ENCODE measurements around the gene VGLL1.

Gene VGLL1, protein sequence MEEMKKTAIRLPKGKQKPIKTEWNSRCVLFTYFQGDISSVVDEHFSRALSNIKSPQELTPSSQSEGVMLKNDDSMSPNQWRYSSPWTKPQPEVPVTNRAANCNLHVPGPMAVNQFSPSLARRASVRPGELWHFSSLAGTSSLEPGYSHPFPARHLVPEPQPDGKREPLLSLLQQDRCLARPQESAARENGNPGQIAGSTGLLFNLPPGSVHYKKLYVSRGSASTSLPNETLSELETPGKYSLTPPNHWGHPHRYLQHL

DNA sequence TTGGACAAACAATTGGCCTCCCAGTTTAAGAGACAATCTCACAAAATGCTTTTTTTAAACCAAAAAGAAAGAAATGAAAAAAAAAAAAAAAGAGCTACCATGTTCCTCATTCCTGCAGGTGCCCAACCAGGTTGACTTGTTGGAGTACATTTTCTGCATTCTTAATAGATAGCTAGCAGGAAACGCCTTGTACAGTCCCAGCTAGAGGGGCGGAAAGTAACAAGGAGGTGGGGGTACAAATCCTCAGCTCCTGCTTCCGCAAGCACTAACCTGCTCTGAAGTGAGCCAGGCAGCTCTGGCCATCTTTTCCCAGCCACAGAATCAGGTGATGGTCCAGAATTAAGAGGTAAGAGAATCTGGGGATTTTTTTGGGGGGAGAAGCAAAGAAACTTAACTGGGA, at the start of gene VGLL1:
VGLL1 (plus strand) TSS at position 265 of the 400 bp plus-strand sequence. CDS start 3,806 bp downstream, outside the sequence.
- DNase-seq = no peak

DNA sequence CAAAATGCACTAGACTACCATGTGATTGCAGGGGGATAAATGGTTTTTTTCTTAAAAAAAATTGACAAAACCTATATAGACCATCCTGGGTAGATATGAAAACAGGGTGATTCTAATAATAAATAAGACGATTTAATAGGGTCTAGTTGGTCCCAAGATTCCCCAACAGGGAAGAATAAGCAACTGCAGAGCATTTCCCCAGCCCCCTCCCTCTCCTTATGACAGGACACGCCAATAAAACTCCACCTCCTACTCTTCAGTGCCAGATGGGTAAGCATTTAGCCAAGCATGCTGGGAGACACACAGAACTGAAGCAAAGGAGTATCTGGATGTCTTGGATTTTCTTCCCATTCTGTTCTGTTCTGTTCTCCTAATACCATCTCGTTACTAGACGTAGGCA, 44.4 kb upstream of the VGLL1 start, which contains the start of gene BRS3:
BRS3 (plus strand) TSS at position 301 of the 400 bp plus-strand sequence. CDS start 168 bp downstream, outside the sequence.
- DNase-seq = no peak

- DNase-seq = no peak
Observed at GRCh38 chrX:136488706-136489105, 43.3 kb upstream of the VGLL1 start.

DNA sequence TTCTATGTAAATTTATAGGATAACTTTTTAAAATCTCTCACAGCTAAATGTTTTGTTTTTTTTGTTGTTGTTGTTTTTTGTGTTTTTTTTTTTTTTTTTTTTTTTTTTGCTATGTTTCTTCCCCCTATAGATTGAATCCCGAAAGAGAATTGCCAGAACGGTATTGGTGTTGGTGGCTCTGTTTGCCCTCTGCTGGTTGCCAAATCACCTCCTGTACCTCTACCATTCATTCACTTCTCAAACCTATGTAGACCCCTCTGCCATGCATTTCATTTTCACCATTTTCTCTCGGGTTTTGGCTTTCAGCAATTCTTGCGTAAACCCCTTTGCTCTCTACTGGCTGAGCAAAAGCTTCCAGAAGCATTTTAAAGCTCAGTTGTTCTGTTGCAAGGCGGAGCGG, 40.2 kb upstream of the VGLL1 start:
- DNase-seq = no peak

DNA sequence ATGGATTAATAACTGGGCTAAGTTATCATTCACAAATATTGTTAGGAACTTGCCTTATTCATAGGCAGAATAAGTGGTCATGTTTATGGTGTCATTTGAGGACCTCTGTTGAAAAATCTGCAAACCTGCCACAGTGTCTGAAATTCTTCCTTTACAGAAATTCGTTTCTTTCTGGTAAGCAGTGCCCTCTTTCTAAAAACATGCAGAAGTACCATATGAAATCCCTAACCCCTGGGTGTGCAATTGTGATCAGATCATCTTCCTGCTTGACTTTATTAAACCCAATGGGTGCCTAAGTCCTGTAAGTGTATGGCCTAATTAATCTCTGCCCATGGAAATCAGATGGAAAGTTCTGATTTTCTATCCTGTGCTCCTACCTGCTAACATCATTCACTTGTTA, 39.0 kb upstream of the VGLL1 start:
- DNase-seq = no peak

DNA sequence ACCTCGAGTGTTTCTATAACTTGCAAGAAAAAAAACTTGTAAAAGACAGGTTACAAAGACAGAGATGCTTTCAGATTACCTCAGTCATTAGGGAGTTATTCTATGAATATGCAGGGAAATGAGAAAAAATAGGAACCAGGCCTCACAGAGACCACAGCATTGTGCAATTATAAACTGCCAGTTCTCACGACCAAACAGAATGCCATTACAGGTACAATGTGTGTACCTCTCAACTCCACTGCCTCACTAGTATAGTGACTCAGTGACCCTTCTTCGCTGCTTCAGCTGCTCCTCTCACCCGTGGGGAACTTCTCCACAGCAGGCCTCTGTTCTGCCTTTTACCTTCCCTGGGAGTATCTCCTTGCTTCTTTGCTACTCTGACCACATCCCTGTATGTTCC, 37.0 kb upstream of the VGLL1 start:
- DNase-seq = no peak

GRCh38 chrX:136496186-136496763, 35.7 kb upstream of the VGLL1 start:
- DNase-seq = no peak

DNA sequence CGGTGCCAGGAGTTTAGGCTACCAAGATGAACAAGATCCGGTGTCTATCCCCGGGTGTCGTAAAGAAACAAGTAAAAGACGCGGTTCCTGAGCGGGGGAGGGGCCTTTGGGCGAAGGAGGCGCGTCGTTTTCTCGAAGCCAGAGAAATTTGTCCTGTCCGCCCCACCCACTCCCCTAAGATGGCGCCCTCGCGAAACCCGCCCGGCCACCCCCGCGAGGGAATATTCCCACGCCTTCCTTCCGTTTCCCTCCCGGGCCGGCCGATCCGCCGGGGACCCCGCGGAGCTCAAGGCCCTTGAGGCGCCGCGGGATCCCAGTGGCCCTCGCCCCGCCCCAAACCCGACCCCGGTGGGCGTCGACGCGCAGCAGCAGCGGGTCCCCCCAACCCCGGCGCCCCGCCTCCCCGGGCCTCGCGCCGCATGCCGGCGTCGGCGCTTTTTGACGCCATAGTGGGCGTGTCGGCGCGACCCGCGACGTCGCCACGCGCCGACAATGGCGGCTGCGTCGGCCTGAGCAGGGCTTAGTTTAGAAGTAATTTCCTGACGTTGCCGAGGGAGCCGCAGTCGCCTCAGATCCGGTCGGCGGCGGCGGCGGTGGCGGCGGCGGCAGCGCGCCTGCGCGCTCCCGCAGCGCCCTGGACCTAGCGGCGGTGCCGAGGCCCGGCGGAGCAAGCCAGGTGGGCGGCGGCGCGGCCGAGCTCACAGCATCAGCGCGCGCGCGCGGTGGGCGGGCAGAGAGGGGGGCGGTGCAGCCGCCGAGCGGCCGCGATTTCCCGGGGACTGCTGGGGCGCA, 35.1 kb upstream of the VGLL1 start:
- peak; percentile 38 to 89 (median 76) for DNase-seq

DNA sequence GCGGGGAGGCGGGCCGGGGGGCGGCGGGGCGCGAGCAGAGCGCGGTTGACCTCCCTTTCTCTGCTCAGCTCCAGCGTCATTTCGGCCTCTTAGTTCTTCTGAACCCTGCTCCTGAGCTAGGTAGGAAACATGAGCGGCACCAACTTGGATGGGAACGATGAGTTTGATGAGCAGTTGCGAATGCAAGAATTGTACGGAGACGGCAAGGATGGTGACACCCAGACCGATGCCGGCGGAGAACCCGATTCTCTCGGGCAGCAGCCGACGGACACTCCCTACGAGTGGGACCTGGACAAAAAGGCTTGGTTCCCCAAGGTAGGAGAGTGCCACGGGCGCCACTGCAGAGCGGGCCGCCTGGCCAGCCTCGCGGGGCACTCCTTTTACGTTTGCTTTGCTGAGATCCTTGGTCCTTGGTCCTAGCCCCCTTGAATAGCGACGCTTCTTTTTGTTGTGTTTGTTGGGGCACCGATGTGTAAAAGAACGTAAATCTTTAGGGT, 34.4 kb upstream of the VGLL1 start, which contains the start of gene HTATSF1:
HTATSF1 (plus strand) TSS at position 37 of the 497 bp plus-strand sequence; CDS start at position 130, 93 bp downstream.
- DNase-seq = peak in 2 of 14 donors; percentile 15 to 28

- DNase-seq = no peak
Observed at GRCh38 chrX:136519069-136519468, 12.9 kb upstream of the VGLL1 start.

GRCh38 chrX:136523770-136524169, 8.2 kb upstream of the VGLL1 start:
- no peak for DNase-seq

DNA sequence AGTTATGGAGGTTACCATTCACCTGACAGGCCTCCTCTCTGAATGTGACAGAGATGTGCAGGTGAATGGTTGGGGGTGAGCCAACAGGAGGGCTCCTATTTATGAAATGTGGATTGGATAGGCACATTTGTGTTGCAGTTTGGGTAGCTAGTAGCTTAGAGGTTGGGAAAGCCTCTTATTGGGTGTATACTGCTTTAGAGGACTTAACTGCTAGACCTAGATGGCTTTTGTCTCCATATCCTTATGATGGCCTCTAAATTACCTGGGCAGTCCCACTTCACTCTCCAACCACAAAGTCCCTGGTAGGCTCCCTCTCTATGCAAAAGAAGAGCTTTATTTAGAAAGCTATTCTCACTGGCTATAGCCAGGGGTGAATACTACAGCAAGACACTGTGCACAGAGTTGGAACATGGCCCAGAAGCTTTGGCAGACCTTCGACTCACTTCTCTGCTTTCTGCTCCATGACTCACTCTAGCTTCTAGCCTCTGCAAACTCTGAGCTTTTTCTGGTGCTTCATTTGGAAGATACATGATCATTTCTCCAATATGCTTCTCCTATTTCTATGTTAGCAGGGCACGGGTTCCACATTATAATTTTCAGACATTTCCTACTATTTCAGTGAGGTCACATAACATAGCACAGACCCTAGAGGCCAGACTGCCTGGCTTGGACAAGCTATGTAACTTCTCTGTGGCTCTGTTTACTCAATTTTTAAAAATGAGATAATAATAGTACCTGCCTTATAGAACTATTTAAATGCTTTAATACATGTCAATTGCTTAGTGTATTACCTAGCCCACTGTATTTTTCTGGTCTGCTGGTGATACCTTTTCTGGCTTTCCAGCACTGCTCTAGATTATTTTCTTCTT, 6.0 kb upstream of the VGLL1 start:
- peak in 7 of 14 donors; percentile 0 to 22 (median 2) for DNase-seq

DNA sequence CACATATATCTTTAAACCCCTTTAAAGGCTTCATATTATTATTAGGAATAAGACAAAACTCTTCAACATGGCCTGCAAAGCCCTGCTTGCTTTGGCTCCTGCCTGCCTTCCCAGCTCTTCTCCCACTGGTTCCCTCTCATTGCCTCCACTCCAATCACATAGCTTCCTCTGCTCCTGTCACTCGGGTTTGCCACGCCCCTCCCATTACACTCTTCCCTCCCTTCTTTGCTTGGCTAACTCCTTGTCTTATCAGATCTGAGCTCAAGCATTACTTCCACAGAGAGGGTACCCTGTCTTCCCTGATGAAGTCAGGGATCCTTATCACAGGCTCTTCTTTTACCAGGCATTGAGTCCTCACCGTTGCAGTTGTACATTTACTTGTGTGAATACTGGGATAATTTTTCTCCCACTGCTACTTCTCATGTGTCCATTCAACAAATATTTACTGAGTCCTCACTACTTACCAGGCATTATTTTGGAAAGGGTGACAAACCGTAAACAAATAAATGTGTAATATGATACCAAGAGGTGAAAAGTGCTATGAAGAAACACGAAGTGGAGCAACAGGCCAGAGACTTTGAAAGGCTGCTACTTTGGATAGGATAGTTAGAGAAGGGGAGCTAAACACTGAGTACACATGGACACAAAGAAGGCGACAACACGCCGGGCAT, 3.2 kb upstream of the VGLL1 start:
- no peak for DNase-seq

GRCh38 chrX:136529795-136530194, 2.2 kb upstream of the VGLL1 start:
- DNase-seq = no peak

DNA sequence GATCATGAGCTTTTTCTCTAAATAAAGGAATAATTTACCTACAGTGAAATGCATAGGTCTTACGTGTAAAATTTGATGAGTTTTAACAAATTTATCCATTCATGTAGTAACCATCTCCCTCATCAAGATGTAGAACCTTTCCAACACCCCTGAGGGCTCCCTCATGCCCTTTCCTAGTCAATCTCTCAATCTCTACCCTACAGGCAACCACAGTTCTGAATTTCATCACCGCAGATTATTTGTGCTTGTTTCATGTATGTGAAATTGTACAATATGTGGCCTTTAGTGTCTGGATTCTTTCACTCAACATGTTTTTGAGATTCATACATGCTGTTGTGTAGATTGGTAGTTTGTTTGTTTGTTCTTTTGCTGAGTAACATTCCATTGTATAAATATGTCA, 2.1 kb downstream of the VGLL1 start:
- DNase-seq = no peak

GRCh38 chrX:136538811-136539210, 6.8 kb downstream of the VGLL1 start:
- no peak for DNase-seq

GRCh38 chrX:136540226-136540625, 8.2 kb downstream of the VGLL1 start:
- DNase-seq = no peak

DNA sequence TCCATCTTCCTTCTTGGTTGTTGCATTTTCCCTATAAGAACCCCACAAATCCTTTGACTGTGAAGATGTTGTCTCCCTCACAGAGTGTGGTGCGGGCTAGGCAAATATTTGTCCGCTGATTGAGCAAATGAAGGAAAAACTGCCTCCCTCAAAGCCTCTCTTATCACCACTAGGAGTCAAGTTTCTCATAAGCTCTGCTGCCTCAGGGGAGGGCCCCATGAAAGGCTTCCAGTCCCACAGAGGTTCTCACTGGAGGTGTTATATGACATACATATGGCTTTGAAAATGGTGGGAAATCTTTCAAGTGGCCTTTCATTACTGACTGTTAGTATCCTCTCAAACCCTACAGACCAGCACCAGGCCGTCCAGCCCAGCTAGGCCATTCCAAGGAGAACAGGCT, 9.3 kb downstream of the VGLL1 start:
- DNase-seq = no peak

DNA sequence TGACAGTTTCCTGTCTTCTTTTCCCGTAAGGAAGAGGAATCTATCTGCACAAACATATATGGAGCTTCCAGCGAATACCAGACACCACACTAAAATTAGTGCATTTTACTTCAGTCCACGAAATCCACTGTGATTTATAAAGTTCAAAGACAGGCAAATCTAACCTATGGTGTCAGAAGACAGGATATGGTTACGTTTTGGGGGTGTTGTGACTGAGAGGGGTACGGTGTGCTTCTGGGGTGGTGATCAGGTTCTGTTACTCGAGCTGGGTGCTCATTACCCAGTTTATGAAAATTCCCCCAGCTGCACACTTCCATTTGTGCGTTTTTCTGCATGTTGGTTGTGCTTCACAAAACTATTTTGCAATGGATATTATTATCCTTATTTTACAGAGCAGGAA, 10.3 kb downstream of the VGLL1 start:
- DNase-seq = no peak

DNA sequence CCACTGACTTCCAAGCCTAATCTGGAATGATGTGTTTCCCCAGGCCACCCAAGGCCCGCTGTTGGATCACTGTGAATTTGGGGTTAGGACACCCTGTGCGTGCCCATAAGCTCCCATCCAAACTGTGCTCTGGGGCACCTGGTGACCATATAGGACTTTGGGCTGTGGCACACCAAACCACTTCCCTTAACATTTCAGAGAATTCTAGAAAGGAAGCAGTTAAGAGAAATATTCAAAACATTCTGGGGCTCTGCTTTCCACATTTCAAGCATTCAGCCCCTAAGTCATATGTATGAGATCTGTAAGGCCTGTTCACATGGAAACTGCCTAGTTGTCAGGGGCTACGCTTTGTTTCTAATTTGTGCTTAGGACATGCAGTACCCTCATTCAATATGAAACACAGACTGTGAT, 14.4 kb downstream of the VGLL1 start:
- no peak for DNase-seq

- DNase-seq = no peak
Observed at GRCh38 chrX:136549226-136549625, 17.2 kb downstream of the VGLL1 start.

GRCh38 chrX:136551410-136551809, 19.4 kb downstream of the VGLL1 start:
- no peak for DNase-seq
